Smooth muscle cell (in vitro differentiated cells): Measurements from ENCODE around the gene KRTAP21-3. TPM values are rescaled to one million over a fixed set of nuclear protein-coding genes. Genes with fewer than 3 reads are reported as not detected.

Source experiments
- DNase-seq: peaks from one replicate; lab custom pipeline; 2025; ENCODE audit not compliant: unreplicated experiment; lab: John Stamatoyannopoulos, UW
- H2AFZ ChIP-seq: fragments of 200-600 bp; sonication (generic); 2 replicates; pipeline ENCODE4 v1.6.0; 2016; ENCODE audit warnings: antibody characterized with exemption, low read depth, mild to moderate bottlenecking
- H3F3A ChIP-seq: fragments of 200-600 bp; sonication (generic); 2 replicates; pipeline ENCODE4 v1.6.0; 2017; ENCODE audit warnings: antibody characterized with exemption, low read depth
- H3K27ac ChIP-seq: fragments of 200-600 bp; sonication (generic); 2 replicates; pipeline ENCODE4 v1.5.1; 2016; ENCODE audit warnings: low read depth, mild to moderate bottlenecking
- H3K27me3 ChIP-seq: fragments of 200-600 bp; sonication (generic); 2 replicates; pipeline ENCODE4 v1.6.1; 2016; ENCODE audit warnings: low read depth, mild to moderate bottlenecking
- H3K36me3 ChIP-seq: fragments of 200-600 bp; sonication (generic); 2 replicates; pipeline ENCODE4 v1.5.1; 2016; ENCODE audit warnings: low read depth
- H3K4me1 ChIP-seq: fragments of 200-600 bp; sonication (generic); 2 replicates; pipeline ENCODE4 v1.5.1; 2016; ENCODE audit warnings: low read depth
- H3K4me2 ChIP-seq: fragments of 200-600 bp; sonication (generic); 2 replicates; pipeline ENCODE4 v1.6.0; 2016; ENCODE audit warnings: mild to moderate bottlenecking
- H3K4me3 ChIP-seq: fragments of 200-600 bp; sonication (generic); 2 replicates; pipeline ENCODE4 v1.5.1; 2016; ENCODE audit warnings: mild to moderate bottlenecking
- H3K79me2 ChIP-seq: fragments of 200-600 bp; sonication (generic); 2 replicates; pipeline ENCODE4 v1.6.0; 2016; ENCODE audit warnings: low read depth, mild to moderate bottlenecking
- H3K9ac ChIP-seq: fragments of 200-600 bp; sonication (generic); 2 replicates; pipeline ENCODE4 v1.6.0; 2016; ENCODE audit warnings: low read depth
- H3K9me3 ChIP-seq: fragments of 200-600 bp; sonication (generic); replicated peaks from 2 replicates; pipeline ENCODE4 v1.5.1; 2016; ENCODE audit warnings: low read depth
- H4K20me1 ChIP-seq: fragments of 200-600 bp; sonication (generic); 2 replicates; pipeline ENCODE4 v1.6.0; 2016; ENCODE audit warnings: low read depth
- CTCF ChIP-seq: fragments of 200-600 bp; sonication (generic); IDR thresholded peaks from 2 replicates; pipeline ENCODE4 v1.5.1; 2017; ENCODE audit warnings: borderline replicate concordance, mild to moderate bottlenecking, antibody characterized with exemption; ENCODE audit not compliant: insufficient read depth, poor library complexity, severe bottlenecking
- WGBS: methylation state at CpG from one replicate; pipeline ENCODE4 v1.1.7; 2016; ENCODE audit warnings: low lambda C conversion rate; 5-methylcytosine and 5-hydroxymethylcytosine counted together
- polyA plus RNA-seq: library from polyadenylated mRNA; unstranded; fragments of >200 nt; fragmentation: Nextera tagmentation; extraction: Ambion mirVana; gene quantifications from 2 replicates; pipeline ENCODE4 v1.2.1, GENCODE V29; 2016
- total RNA-seq: library from RNA; depleted of rRNA; stranded (reverse); fragments of >200 nt; gene quantifications from 2 replicates; pipeline ENCODE4 v1.2.3, GENCODE V29; 2014

KRTAP21-3 gene
- total and polyA plus RNA-seq, 2 experiments from 2014 or later, result not detected

GRCh38 chr21:30689822-30690221, 28.8 kb downstream of the KRTAP21-3 start:
- H4K20me1 ChIP-seq, result no peaks in the 10 kb centered on the region
- 66% methylated on average over 7 of the region's 7 CpGs for WGBS
- no peak for DNase-seq
- no peaks in the 10 kb centered on the region for H3K36me3 ChIP-seq
- no peak for TF ChIP-seq CTCF
- no peak overlapping the region for H3K9ac ChIP-seq
- no peaks in the 10 kb centered on the region for H3K27me3 ChIP-seq
- H2AFZ ChIP-seq, result no peak overlapping the region
- no peak overlapping the region for H3K4me3 ChIP-seq
- H3F3A ChIP-seq, result no peaks in the 10 kb centered on the region
- no peaks in the 10 kb centered on the region for H3K9me3 ChIP-seq
- H3K4me1 ChIP-seq, result no peaks in the 10 kb centered on the region
- no peak overlapping the region for H3K4me2 ChIP-seq
- H3K27ac ChIP-seq, result no peak overlapping the region
- no peaks in the 10 kb centered on the region for H3K79me2 ChIP-seq

GRCh38 chr21:30684506-30684905, 34.1 kb downstream of the KRTAP21-3 start:
- TF ChIP-seq CTCF, result no peak
- H3K4me3 ChIP-seq, result no peak overlapping the region
- no peak overlapping the region for H3K27ac ChIP-seq
- H3K9me3 ChIP-seq, result no peaks in the 10 kb centered on the region
- H3K9ac ChIP-seq, result no peak overlapping the region
- no peaks in the 10 kb centered on the region for H4K20me1 ChIP-seq
- WGBS, result 81% methylated on average over 6 of the region's 6 CpGs
- H3K4me1 ChIP-seq, result no peaks in the 10 kb centered on the region
- no peaks in the 10 kb centered on the region for H3K36me3 ChIP-seq
- H3K79me2 ChIP-seq, result no peaks in the 10 kb centered on the region
- H3K4me2 ChIP-seq, result no peak overlapping the region
- no peaks in the 10 kb centered on the region for H3K27me3 ChIP-seq
- H2AFZ ChIP-seq, result no peak overlapping the region
- no peak for DNase-seq
- H3F3A ChIP-seq, result no peaks in the 10 kb centered on the region

GRCh38 chr21:30680586-30680985, 38.0 kb downstream of the KRTAP21-3 start:
- Histone ChIP-seq H3K27me3 (no peaks in the 10 kb centered on the region), H2AFZ (no peak overlapping the region), H3K4me1 (no peaks in the 10 kb centered on the region), H3K9ac (no peak overlapping the region), H3K79me2 (no peaks in the 10 kb centered on the region), H3K36me3 (no peaks in the 10 kb centered on the region), H4K20me1 (no peaks in the 10 kb centered on the region), H3K4me2 (no peak overlapping the region), H3K9me3 (no peaks in the 10 kb centered on the region), H3F3A (no peaks in the 10 kb centered on the region), H3K27ac (no peak overlapping the region), H3K4me3 (no peak overlapping the region)
- 83% methylated on average over 1 of the region's 1 CpG for WGBS
- TF ChIP-seq CTCF, result no peak
- no peak for DNase-seq

GRCh38 chr21:30676737-30677136, 41.8 kb downstream of the KRTAP21-3 start:
- no peaks in the 10 kb centered on the region for H3K4me1 ChIP-seq
- H3K4me2 ChIP-seq, result no peak overlapping the region
- no peaks in the 10 kb centered on the region for H3K36me3 ChIP-seq
- TF ChIP-seq CTCF, result no peak
- no peak overlapping the region for H3K4me3 ChIP-seq
- H3K79me2 ChIP-seq, result no peaks in the 10 kb centered on the region
- H3F3A ChIP-seq, result no peaks in the 10 kb centered on the region
- no peaks in the 10 kb centered on the region for H3K9me3 ChIP-seq
- DNase-seq, result no peak
- no peaks in the 10 kb centered on the region for H3K27me3 ChIP-seq
- no peaks in the 10 kb centered on the region for H4K20me1 ChIP-seq
- no peak overlapping the region for H2AFZ ChIP-seq
- H3K9ac ChIP-seq, result no peak overlapping the region
- H3K27ac ChIP-seq, result no peak overlapping the region
